ENCODE data around the gene SLC25A53. TPM values are rescaled to one million over a fixed set of nuclear protein-coding genes. Genes with fewer than 3 reads are reported as not detected.
"Not testable (repeated sequence)": the region's sequence is repeated elsewhere in the genome, so short reads cannot be mapped to it uniquely, and the experiment has no call there.

Gene SLC25A53
- total RNA-seq, 8 experiments from 2014 or later, result 4.2 to 15.2 (median 5.4) TPM

DNA sequence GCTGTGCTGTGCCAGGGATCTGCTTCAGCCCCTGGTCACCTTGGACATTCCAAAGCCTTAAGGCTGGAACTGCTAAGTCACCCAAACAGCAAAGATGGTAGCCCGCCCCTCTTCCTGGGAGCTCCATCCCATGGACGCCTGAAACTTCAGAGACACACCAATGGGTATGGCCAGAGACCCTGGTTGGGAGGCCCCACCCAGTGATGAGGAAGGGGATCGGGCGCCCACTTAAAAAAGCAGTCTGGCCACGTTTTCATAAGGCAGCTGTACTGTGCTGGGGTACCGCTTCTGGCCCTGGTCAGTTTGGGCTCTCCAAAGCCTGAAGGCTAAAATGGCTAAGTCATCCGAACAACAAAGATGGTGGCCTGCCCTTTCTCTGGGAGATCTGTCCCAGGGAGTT, 71.3 kb downstream of the SLC25A53 start:
- in situ Hi-C loops (cut with MboI; ENCODE audit: low pct_unique_long_range_greater_than_20kb in 2 of 9, low sequenced_read_pairs in 9 of 9, unreplicated experiment in 9 of 9), result no loop called here
- 60 to 83% methylated on average over 1 of the region's 7 CpGs; no CpG with 5 or more reads in 8 of the 10 experiments for WGBS, 10 experiments
- Histone ChIP-seq H3K4me1 (replicated peaks in 1 of 2) (no peaks in the 10 kb centered on the region), H3K4me3 (no peak overlapping the region), H3K27ac (no peak overlapping the region)
- no peak for ATAC-seq (replicated peaks in 6 of 8)

DNA sequence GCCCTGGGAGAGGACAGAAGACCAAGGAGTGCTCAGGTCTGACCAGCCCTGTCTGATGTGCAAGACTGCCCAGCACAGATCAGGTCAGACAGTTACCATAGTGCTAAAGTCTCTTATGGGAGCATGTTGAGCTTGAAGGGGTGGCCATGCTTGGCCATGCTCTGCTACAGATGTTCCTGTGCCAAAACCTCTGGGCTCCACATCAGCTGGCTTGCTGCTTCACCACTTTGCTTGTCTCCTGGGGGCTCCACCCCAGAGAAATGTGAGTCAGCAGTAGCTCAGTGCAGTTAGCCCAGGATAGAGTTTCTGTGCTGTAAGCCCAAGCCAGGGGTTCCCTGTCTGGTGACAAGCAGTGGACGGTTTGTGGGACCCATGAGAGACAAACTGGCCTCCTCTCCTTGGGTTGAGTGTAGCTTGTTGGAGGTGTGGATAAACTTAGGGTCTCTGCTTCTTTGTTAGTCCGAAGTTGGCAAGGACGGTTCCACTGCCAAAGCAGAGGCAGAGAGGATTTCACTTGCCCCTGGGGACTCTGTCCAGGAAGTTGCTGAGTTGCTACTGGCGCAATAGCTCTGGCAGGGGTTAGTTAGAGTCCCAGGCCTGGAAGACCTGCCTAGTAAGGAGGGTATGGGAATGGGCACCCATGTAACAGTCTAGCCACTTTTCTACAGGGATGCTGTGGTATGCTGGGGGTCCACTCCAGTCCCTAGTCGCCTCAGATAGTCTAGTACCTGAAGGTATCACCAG, 72.1 kb downstream of the SLC25A53 start:
- H3K27ac ChIP-seq, result no peak overlapping the region
- no peak for ATAC-seq (replicated peaks in 6 of 8)
- no peaks in the 10 kb centered on the region for H3K4me1 ChIP-seq (replicated peaks in 1 of 2)
- 0 to 41% methylated on average over 2 to 3 of the region's 5 CpGs; no CpG with 5 or more reads in 8 of the 10 experiments for WGBS, 10 experiments
- in situ Hi-C loops (cut with MboI; ENCODE audit: low pct_unique_long_range_greater_than_20kb in 2 of 9, low sequenced_read_pairs in 9 of 9, unreplicated experiment in 9 of 9), result no loop called here
- H3K4me3 ChIP-seq, result no peak overlapping the region

DNA sequence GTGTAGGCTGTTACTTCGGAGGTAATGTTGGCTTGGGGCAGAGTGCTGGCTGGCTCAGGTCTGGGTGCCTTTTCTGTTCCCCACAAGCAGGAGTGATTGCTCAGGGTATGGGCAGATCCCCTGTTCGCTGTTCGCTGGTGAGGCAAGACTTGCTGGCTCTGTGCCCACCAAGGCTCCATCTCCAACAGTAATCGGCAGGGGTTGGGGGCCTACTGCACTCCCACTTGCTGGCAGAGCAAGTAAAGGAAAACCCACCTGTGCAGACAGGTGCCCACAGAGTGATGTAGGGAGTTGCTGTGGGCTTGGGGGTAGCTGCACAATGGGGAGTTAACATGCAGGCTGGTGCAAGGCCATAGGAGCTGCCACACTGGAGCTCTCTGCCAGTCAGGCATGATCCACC, 72.7 kb downstream of the SLC25A53 start:
- H3K4me3 ChIP-seq, result no peak overlapping the region
- in situ Hi-C loops (cut with MboI; ENCODE audit: low pct_unique_long_range_greater_than_20kb in 2 of 9, low sequenced_read_pairs in 9 of 9, unreplicated experiment in 9 of 9), result no loop called here
- no peak overlapping the region for H3K27ac ChIP-seq
- H3K4me1 ChIP-seq (replicated peaks in 1 of 2), result no peaks in the 10 kb centered on the region
- ATAC-seq (replicated peaks in 6 of 8), result no peak
- 69% methylated on average over 2 of the region's 4 CpGs; no CpG with 5 or more reads in 9 of the 10 experiments for WGBS, 10 experiments

DNA sequence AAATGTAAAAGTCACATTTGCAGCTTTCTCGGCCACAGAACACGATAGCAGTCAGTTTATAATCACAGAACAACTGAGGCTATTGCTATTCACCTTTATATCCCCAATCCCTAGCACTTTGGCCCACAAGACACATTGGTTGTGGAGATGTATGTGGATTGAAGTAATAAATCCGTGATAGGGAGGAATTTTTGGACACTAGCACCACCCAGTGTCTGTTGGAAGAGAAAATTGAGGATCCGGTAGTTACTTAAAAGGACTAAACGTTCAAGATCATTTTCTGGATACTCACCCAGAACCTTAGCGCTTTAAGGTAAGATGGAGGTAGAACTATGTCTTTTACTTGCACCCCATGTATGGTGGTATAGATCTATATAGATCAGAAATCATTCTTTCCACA, 79.0 kb downstream of the SLC25A53 start:
- H3K27ac ChIP-seq; ATAC-seq (replicated peaks in 6 of 8); in situ Hi-C loops (cut with MboI; ENCODE audit: low pct_unique_long_range_greater_than_20kb in 2 of 9, low sequenced_read_pairs in 9 of 9, unreplicated experiment in 9 of 9); H3K4me1 ChIP-seq (replicated peaks in 1 of 2); H3K4me3 ChIP-seq: not testable (repeated sequence)
- WGBS, 10 experiments, result no CpG with 5 or more reads among the region's 6 CpGs

DNA sequence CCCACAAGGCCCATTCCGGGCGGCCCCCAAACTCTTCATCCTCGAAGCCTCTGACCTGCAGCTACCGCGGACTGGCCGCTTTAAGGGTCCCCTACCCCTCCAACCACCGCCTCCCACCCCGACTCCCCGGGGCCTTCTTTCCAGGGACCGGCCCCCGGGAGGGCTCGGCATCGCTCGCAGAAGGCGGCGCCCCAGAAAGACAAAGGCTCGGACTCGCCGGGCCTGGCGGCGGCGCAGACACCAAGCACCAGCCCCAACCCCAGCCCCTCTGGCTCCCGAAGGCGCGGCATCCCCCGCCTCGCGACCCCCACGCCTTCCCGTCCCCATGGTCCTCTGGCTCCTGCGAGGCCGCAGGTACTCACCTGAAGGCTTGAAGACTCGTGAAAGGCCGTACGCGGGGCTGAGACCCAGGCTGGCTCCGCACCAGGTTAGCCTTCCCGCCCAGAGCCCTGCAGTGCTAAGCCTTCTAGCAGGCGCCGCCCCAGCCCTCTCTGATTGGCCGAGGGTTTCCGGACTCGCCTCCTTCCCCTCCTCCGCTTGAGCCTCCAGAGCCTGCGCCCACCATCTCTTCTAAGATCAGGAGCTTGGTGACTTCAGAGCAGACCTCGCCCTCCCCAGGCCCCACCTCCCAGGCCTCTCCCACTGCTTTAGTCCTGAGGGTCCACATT, 80.9 kb downstream of the SLC25A53 start, which contains the start of gene TMSB15C:
TSS of gene TMSB15C (minus strand) at position 459 of the 668 bp plus-strand sequence.
- H3K27ac ChIP-seq; H3K4me1 ChIP-seq (replicated peaks in 1 of 2); H3K4me3 ChIP-seq; in situ Hi-C loops (cut with MboI; ENCODE audit: low pct_unique_long_range_greater_than_20kb in 2 of 9, low sequenced_read_pairs in 9 of 9, unreplicated experiment in 9 of 9): not testable (repeated sequence)
- no CpG with 5 or more reads among the region's 46 CpGs for WGBS, 10 experiments
- ATAC-seq (replicated peaks in 6 of 8), result peak; percentile 41 to 100 (median 99)

DNA sequence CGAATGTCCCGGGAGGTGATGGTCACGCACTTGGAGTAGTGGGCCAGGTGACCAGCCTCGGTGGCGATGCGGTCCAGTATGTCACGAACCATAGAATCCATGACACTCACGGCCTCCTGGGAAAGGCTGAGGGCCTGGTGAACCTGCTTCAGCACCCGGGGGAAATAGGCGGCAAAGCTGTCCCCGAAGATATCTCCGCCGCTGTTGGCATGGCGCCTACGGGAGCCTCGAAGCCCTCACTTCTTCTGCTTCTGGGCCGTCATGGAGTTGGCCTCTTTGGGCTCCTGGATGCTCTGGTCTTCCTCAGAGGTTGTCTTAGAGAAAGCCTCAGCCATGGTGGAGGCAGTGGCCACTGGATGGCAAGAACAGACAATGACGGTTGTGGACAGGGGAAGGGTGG, 94.2 kb downstream of the SLC25A53 start:
- H3K27ac ChIP-seq; H3K4me1 ChIP-seq (replicated peaks in 1 of 2); ATAC-seq (replicated peaks in 6 of 8); H3K4me3 ChIP-seq; in situ Hi-C loops (cut with MboI; ENCODE audit: low pct_unique_long_range_greater_than_20kb in 2 of 9, low sequenced_read_pairs in 9 of 9, unreplicated experiment in 9 of 9): not testable (repeated sequence)
- no CpG with 5 or more reads among the region's 18 CpGs for WGBS, 10 experiments

DNA sequence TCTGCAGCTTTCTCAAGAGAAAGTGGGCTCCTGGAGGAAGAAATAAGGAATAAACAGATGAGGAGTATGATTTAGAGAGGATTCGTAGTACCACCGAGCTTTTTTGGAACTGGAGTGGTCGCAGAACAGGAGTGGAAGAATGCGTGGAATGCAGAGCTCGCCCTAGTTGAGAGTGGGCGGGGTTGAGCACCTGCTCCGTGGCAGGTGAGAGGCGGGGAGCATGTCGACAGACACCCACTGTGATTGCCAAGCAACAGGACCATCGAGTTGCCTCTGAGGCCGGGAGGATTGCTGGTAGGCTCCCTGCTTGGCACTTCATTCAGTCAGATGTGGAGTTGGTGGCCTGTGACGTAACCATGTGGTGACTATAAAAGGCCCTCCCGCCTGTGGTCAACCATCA, 101.9 kb downstream of the SLC25A53 start:
- H3K27ac ChIP-seq; ATAC-seq (replicated peaks in 6 of 8); H3K4me3 ChIP-seq; H3K4me1 ChIP-seq (replicated peaks in 1 of 2); in situ Hi-C loops (cut with MboI; ENCODE audit: low pct_unique_long_range_greater_than_20kb in 2 of 9, low sequenced_read_pairs in 9 of 9, unreplicated experiment in 9 of 9): not testable (repeated sequence)
- WGBS, 10 experiments, result no CpG with 5 or more reads among the region's 13 CpGs

Other genes with a start within 250 kb of the SLC25A53 start
- 10 to 100 TPM in 5 of 8 experiments, 1 to 10 TPM in 1, under 1 TPM in 2; 0.25 to 84.6 (median 18.3) TPM for gene TMSB15B, start 194.4 kb downstream of the SLC25A53 start, total RNA-seq
- gene H2BW1, start 143.3 kb downstream of the SLC25A53 start, total RNA-seq, result not detected
- gene H2BW2, start 117.1 kb downstream of the SLC25A53 start, total RNA-seq, result under 1 TPM in 1 of 8 experiments, not detected in 7; 0.54 TPM
- gene TMSB15C, start 80.8 kb downstream of the SLC25A53 start, total RNA-seq, result 10 to 100 TPM in 5 of 8 experiments, under 1 TPM in 2, not detected in 1; 0.35 to 13.8 (median 11.7) TPM
- gene ZCCHC18, start 44.5 kb downstream of the SLC25A53 start, total RNA-seq, result 10 to 100 TPM in 2 of 8 experiments, 1 to 10 TPM in 4, under 1 TPM in 2; 0.46 to 29.4 (median 7.8) TPM
- gene FAM199X, start 9.4 kb upstream of the SLC25A53 start, total RNA-seq, result 10 to 100 TPM; 14.5 to 34.9 (median 23.2) TPM
- 1 to 10 TPM in 2 of 8 experiments, under 1 TPM in 3, not detected in 3; 0.27 to 9.0 (median 0.95) TPM for gene ESX1, start 97.9 kb upstream of the SLC25A53 start, total RNA-seq